ENCODE measurements around the gene TCF7L2. TPM values are rescaled to one million over a fixed set of nuclear protein-coding genes. Genes with fewer than 3 reads are reported as not detected.
A peak's percentile ranks its signal among the peaks of the same experiment; 100 is the strongest.

The TCF7L2 gene
- total RNA-seq, 1 experiment from 2014 or later: 3.0 TPM

DNA sequence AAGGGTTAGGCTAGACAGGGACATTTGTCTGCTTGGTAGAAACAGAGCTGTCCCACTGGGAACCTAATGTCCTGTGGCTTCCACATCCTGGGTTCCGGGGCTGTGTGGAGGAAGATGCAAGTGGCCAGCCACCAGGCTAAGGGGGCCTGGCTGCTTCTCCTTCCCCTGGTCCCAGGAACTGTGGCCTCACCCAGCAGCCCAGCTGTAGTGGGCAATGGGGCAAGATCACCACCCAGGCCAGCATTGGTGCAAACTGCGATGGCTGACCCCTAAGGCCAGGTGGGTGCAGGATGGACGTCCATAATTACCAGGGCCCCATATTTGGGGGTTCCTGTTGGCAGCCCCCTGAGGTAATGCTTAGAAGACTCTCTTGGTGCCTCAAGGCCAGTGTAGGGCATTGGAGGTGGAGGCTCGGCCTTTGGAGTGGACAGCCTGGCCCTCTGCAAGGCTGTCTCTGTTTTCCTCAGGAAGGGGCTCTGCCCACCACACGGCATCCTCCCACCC, 226.7 kb downstream of the TCF7L2 start:
- DNase-seq (ENCODE audit: low spot score): no peak

- DNase-seq (ENCODE audit: low spot score): no peak
Observed at GRCh38 chr10:113177156-113177935, 227.3 kb downstream of the TCF7L2 start.

- no peak for DNase-seq (ENCODE audit: low spot score)
Observed at GRCh38 chr10:113177936-113178335, 227.9 kb downstream of the TCF7L2 start.

DNA sequence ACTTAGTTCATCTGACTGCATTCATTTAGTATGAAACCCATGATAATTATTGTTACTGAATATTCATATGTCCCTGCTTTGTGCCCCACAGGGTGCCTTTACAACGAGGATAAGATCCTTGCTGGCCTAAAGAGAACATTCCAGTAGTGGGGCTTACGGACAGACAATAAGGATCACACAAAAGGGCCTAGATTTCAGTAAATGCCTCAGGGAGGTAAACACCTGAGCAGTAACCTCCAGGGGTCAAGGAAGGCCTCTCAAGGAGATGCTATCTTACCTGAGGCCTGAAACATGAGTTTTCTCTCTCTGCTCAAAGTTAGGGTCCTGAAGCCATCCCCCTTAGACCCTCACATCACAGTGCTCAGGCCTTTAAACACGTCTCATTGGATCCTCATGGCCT, 228.7 kb downstream of the TCF7L2 start:
- DNase-seq (ENCODE audit: low spot score): no peak

DNA sequence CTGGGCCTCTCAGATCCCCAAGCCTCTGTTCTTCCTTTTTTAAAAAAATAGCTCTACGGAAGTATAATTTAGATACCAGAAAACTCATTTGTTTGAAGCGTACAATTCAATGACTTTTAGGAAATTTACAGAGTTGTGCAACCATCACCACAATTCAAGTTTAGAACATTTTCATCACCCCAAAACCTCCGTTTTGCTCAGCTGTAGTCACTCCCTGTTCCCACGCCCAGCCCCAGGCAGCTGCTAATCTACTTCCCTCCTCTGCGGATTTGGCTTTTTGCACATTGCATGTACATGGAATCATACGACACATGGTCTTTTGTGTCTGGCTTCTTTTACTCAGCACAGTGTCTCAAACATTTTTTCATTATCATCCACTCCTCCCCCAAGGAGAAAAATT, 229.2 kb downstream of the TCF7L2 start:
- no peak for DNase-seq (ENCODE audit: low spot score)

DNA sequence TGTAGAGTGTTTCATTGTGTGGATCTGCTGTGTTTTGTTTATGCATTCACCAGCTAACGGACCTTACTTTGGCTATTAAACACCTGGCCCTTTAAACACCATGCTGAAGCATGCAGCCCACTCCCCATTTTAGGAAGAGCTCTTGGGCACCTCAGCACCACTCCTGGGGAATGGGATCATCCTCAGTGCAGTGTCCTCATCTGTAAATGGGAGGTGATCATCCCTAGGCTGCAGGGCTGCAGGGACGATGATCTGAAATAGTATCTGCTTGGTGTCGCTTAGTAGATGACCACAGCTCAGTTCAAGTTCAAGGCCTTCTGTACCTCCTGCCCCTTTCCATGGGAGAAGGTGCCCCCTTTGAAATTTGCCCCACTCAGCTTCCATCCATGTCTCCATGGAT, 229.9 kb downstream of the TCF7L2 start:
- DNase-seq (ENCODE audit: low spot score): no peak

- DNase-seq (ENCODE audit: low spot score): no peak
Observed at GRCh38 chr10:113180401-113181154, 230.5 kb downstream of the TCF7L2 start.

DNA sequence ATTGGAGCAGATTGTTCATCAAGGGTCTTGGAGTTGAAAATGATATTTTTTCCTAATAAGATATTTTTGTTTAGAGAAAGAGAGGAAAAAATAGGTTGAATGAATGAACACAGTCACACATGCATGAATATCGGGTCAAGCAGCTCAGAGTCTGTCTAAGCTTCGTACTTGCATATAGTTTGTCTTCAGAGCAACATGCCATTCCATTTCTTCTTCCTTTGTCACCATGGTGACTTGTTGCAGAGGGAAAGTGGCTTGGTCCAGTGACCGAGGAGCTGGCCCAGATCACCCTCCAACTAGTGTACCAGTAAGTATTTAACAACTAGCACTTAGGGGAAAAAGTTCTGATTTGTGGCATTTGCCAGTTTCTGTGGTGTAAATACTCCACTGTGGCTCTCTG, 232.1 kb downstream of the TCF7L2 start:
- DNase-seq (ENCODE audit: low spot score): no peak

GRCh38 chr10:113183573-113183972, 233.5 kb downstream of the TCF7L2 start:
- no peak for DNase-seq (ENCODE audit: low spot score)

DNA sequence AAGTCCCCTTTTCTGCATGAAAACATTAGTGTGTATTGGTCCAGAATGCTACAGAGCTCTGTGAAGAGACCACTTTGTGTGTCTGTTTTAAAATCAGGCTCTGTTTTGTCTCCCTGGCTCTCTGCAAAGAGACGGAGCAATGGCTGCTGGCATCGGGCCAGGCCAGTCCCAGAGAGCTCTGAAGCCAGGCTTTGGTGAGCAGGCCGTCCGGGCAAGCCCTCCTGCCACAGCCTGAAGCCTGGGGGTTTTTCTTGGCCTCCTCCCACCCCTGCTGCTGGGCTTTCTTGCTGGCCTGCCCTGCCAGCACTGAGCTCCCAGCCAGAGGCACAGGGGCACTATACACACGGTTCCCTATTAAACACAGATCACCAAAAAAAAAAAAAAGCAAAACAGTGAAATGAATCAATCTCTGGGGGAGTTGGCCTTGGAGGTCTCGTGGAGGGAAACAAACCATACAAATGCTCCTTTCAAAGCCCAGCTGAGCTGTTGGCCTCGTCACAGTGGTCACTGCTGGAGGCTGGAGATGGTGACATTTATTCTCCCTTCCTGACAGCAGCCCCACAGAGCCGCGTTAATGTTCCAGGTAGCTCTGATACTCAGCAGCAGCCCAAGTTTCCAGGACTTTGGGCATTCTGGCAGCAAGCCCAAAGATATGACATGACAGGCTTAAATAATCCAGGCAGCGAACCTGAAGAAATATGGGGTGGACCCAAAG, 237.2 kb downstream of the TCF7L2 start:
- DNase-seq (ENCODE audit: low spot score): no peak

- peak; percentile 18 for DNase-seq (ENCODE audit: low spot score)
Observed at GRCh38 chr10:113199459-113199858, 249.4 kb downstream of the TCF7L2 start.

DNA sequence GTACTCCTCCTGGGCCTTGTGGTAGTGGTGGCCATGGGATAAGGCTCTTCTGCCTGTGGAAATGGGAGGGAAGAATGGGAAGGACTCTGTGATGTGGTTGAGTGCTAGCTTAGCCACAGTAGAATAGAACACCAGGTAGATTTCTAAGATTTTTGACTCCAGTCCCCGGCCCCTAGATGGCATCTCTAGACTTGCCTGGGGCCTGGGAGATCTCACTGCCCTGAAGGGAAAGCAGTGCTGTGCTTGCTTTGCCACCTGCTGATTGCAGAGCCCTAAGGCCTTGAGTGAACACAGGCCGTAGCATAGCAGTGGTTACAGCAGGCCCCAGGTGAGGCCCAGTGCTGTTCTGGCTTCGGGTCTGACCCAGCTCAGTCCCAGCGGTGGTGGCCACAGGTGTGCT, 252.0 kb downstream of the TCF7L2 start:
- no peak for DNase-seq (ENCODE audit: low spot score)

DNA sequence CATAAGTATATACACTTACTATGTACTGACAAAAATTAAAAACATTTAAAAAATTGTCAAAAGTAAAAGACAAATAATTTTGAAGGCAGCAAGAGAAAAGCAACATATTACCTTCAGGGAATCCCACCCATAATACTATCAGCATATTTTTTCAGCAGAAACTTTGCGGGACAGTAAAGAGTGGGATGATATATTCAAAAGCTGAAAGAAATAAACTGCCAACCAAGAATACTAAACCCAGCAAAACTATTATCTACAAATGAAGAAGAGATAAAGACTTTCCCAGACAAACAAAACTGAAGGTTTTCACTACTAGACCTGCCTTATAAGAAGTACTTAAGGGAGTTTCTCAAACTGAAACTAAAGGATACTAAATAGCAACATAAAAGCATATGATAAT, 257.9 kb downstream of the TCF7L2 start:
- no peak for DNase-seq (ENCODE audit: low spot score)

DNA sequence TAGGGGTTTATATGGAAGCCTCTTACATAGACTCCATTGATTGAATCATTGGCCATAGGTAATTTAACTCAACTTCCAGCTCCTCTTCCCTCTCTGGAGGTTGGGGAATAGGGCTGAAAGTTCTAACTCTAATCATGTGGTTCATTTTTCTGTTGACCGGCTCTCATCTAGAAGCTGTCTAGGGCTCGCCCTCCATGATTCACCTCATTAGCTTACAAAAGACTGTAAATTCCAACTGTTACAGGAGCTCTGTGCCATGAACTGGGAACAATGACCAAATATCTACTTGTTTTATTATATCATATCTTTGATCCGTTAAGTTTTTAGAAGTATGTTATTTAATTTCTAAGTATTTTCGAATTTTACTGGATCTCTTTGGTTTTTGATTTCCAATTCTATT, 263.0 kb downstream of the TCF7L2 start:
- DNase-seq (ENCODE audit: low spot score): no peak

DNA sequence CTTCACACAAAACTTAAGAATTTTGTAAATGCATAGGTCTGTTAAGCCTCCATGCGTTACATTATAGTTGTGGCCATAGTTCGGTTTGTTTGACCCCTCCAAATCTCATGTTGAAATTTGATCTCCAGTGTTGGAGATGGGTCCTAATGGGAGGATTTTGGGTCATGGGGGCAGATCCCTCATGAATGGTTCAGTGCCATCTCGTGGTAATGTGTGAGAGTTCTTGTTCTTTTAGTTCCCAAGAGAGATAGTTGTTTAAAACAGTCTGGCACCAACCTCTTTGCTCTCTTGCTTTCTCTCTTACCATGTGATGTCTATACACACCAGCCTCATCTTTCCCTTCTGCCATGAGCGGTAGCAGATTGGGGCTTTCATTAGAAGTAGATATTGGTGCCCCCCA, 264.3 kb downstream of the TCF7L2 start:
- DNase-seq (ENCODE audit: low spot score): no peak

DNA sequence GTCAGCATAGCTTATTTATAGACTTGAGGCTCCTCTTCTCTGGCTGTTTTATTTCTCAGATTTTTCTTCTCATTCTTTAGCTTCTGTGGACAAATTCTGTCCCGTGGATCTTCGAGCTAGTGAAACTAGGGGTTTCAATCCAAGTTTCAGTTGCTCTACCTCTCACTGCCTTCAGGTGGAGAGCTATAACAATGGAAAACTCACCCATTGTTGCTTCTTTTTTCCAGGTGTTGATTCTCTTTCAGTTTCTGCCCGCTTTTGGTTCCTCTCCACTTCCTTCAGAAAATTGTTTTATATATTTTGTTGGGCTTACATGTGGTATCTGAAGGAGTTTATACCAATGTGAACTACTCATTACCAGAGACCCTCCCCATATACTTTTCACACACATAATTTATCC, 266.1 kb downstream of the TCF7L2 start:
- DNase-seq (ENCODE audit: low spot score): no peak
